Measurements from ENCODE around the gene TNFSF15.

DNA sequence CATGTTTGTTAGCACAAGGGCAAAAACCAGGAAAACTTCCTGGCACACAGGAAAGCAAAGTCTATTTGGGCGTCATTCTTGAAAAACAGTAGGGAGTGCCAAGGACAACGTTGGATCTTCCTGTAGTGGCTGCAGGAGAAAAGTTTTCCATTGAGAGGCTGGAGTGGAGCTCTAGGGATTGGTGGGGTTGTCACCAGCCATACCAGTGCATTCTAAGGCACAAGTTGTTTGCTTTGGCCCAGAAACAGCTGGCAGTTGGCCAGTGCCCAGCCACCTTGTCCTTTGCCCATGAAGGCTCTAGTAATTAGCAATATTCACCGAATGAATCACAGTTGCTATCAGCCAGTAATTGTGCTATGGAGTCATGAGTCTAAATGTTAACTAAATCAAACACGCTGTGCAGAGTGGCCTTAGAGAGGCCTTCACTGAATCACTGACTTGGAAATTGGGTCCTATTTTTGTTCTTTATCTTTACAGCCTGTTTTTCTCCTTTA lies 26.4 kb downstream of the TNFSF15 start:
- TF ChIP-seq TARDBP (IDR thresholded peaks at IDR 0.05) (no peak), SP1 (IDR thresholded peaks at IDR 0.05) (no peak), ARNT (IDR thresholded peaks at IDR 0.05) (no peak), BHLHE40 (IDR thresholded peaks at IDR 0.05; ENCODE audit: borderline replicate concordance) (no peak), ELF4 (IDR thresholded peaks at IDR 0.05) (no peak), FOXM1 (IDR thresholded peaks at IDR 0.05; ENCODE audit: borderline replicate concordance) (no peak), NFRKB (IDR thresholded peaks at IDR 0.05) (no peak), FOXK2 (IDR thresholded peaks at IDR 0.05) (no peak), SUZ12 (IDR thresholded peaks at IDR 0.05) (no peak), ZNF384 (IDR thresholded peaks at IDR 0.05) (no peak), CTBP1 (IDR thresholded peaks at IDR 0.05; ENCODE audit: borderline replicate concordance) (no peak)
